ENCODE data around the gene ING5.

ING5 gene

DNA sequence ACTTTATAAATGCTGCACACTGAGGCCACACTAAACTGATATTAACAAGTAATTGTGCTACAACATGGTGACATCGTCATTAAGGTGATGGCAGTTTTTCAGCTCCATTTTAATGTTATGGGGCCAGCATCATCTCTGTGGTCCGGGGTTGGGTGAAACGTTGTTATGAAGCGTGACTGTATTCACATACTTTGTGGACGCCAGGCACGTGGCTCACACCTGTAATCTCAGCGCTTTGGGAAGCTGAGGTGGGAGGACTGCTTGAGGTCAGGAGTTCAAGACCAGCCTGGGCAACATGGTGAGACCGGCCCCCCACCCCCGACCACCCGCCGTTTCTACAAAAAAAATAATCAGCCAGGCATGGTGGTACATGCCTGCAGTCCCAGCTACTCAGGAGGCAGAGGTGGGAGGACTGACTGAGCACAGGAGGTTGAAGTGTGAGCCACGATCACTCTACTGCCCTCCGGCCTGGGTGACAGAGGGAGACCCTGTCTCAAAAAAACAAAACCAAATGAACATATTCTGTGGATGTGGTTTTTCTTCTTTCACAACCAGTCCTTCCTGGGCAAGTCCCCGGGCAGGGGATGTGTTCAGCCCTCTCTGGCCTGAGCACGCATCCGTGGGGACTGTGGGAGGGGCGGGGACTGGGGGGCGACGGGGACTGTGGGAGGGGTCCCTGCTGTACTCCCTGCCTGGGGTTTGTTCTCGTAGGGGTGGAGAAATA, 61.9 kb downstream of the ING5 start:
- peak overlapping the region in 1 of 2 experiments; percentile 17 for H3K4me3 ChIP-seq (ENCODE audit: low read depth in 1 of 2, low read length in 1 of 2)
- H3K27ac ChIP-seq, result peak overlapping the region; percentile 57
- H3K27me3 ChIP-seq, result no peaks in the 10 kb centered on the region
- peaks cover 22 to 23% of the 10 kb centered on the region in 2 experiments for H3K4me1 ChIP-seq (ENCODE audit: control insufficient read depth in 1 of 2, insufficient read depth in 1 of 2, low read depth in 1 of 2, low read length in 1 of 2)
- TF ChIP-seq, protein P1, sequence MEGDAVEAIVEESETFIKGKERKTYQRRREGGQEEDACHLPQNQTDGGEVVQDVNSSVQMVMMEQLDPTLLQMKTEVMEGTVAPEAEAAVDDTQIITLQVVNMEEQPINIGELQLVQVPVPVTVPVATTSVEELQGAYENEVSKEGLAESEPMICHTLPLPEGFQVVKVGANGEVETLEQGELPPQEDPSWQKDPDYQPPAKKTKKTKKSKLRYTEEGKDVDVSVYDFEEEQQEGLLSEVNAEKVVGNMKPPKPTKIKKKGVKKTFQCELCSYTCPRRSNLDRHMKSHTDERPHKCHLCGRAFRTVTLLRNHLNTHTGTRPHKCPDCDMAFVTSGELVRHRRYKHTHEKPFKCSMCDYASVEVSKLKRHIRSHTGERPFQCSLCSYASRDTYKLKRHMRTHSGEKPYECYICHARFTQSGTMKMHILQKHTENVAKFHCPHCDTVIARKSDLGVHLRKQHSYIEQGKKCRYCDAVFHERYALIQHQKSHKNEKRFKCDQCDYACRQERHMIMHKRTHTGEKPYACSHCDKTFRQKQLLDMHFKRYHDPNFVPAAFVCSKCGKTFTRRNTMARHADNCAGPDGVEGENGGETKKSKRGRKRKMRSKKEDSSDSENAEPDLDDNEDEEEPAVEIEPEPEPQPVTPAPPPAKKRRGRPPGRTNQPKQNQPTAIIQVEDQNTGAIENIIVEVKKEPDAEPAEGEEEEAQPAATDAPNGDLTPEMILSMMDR (IDR thresholded peaks at IDR 0.05), result no peak
- peaks cover 12% of the 10 kb centered on the region for H3K36me3 ChIP-seq
- no peaks in the 10 kb centered on the region for H3K9me3 ChIP-seq

DNA sequence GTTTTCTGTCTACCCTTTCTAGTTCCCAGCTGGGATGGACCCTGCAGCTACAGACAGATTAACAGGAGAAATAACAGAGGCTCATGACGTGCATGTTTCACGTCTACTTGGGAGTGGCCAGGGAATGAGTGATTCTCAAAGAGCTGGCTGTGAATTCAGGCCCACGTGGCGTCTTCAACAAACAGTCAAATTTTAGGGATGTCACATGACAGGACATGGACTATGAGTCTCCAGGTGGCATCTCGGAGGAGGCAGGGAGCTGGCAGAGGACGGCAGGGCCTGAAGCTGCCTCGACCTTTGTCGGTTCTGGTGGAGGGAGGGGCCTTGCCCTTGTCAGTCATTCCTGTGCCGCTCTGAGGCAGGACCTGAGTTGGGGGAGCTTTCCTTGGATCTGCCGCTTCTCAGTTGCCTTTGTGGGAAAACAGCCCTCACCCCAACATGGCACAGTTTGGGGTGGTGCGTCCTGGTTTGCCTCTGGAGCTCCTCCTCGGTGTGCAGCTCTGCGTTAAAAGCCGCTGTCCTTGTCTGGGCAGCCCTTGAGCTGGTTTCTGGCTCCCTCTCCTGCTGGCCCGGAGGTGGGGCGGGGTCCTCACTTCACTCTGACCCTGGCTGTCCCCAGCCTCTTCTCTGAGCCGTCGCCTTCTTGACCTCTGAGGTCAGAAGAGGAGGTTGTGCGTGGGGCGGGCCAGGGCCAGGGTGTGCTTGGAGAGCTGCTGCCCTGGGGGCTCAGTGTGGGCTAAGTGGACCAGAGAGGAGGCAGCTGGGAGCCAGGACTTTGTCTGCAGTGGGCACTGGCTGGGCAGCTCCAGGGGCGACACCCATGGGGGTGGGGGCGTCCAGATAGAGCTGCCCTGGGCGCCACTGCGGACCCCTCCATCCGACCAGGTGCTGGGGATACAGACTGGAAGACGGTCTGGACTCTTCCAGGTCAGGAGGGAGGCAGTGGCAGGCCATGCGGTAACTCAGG, 62.7 kb downstream of the ING5 start:
- Histone ChIP-seq H3K27ac (peak overlapping the region; percentile 57), H3K9me3 (no peaks in the 10 kb centered on the region)

DNA sequence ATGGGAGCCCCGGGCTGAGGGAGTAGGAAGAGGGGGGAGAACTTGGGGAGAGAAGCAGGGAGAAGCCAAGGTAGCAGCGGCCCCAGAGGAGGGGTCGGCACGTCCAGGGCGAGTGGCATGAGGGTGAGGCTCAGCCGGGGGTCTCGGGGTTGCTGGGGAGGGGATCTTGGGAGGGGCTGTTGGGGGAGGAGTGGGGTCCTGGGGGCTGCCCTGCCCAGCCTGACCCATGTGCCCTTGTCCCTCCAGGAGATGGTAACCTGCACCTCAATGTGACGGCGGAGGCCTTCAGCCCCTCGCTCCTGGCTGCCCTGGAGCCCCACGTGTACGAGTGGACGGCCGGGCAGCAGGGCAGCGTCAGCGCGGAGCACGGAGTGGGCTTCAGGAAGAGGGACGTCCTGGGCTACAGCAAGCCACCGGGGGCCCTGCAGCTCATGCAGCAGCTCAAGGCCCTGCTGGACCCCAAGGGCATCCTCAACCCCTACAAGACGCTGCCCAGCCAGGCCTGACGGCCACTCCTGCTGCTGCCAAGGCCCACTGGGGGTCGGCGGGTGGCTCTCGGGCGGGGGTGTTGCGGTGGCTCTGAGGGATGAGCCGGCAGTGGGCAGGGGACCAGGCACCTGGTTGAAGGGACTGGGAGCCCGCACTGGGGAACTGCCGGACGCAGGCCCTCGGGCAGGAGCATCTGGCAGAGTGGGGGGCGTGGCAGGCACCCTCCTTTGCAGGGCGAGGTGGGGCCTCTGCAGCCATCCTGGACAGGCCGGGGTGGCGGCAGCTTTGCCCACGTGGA, 65.8 kb downstream of the ING5 start:
- TF ChIP-seq, protein P1 (IDR thresholded peaks at IDR 0.05), result no peak
- peaks cover 7% of the 10 kb centered on the region for H3K36me3 ChIP-seq
- no peak overlapping the region for H3K27ac ChIP-seq
- H3K9me3 ChIP-seq, result no peaks in the 10 kb centered on the region
- peaks cover 15% of the 10 kb centered on the region for H3K27me3 ChIP-seq
- peaks cover 22 to 31% of the 10 kb centered on the region in 2 experiments for H3K4me1 ChIP-seq (ENCODE audit: control insufficient read depth in 1 of 2, insufficient read depth in 1 of 2, low read depth in 1 of 2, low read length in 1 of 2)
- no peak overlapping the region for H3K4me3 ChIP-seq (ENCODE audit: low read depth in 1 of 2, low read length in 1 of 2)

More for the DNA sequence above, 62.7 kb downstream of the ING5 start:
- no peaks in the 10 kb centered on the region for H3K27me3 ChIP-seq
- peaks cover 7% of the 10 kb centered on the region for H3K36me3 ChIP-seq
- H3K4me3 ChIP-seq (ENCODE audit: low read depth in 1 of 2, low read length in 1 of 2), result peak overlapping the region in 1 of 2 experiments; percentile 17
- H3K4me1 ChIP-seq (ENCODE audit: control insufficient read depth in 1 of 2, insufficient read depth in 1 of 2, low read depth in 1 of 2, low read length in 1 of 2), result peaks cover 22 to 23% of the 10 kb centered on the region in 2 experiments
- TF ChIP-seq, protein P1 (IDR thresholded peaks at IDR 0.05), result no peak

- peaks cover 20% of the 10 kb centered on the region for H3K27me3 ChIP-seq
- H3K36me3 ChIP-seq, result peaks cover 7% of the 10 kb centered on the region
- no peak overlapping the region for H3K27ac ChIP-seq
- H3K4me3 ChIP-seq (ENCODE audit: low read depth in 1 of 2, low read length in 1 of 2), result no peak overlapping the region
- TF ChIP-seq, protein P1 (IDR thresholded peaks at IDR 0.05), result no peak
- H3K4me1 ChIP-seq (ENCODE audit: control insufficient read depth in 1 of 2, insufficient read depth in 1 of 2, low read depth in 1 of 2, low read length in 1 of 2), result peaks cover 16 to 25% of the 10 kb centered on the region in 2 experiments
- H3K9me3 ChIP-seq, result no peaks in the 10 kb centered on the region
Observed at GRCh38 chr2:241768251-241768711, 66.4 kb downstream of the ING5 start.

- TF ChIP-seq, protein P1 (IDR thresholded peaks at IDR 0.05), result no peak
- peaks cover 7% of the 10 kb centered on the region for H3K36me3 ChIP-seq
- H3K4me3 ChIP-seq (ENCODE audit: low read depth in 1 of 2, low read length in 1 of 2), result no peak overlapping the region
- no peak overlapping the region for H3K27ac ChIP-seq
- H3K4me1 ChIP-seq (ENCODE audit: control insufficient read depth in 1 of 2, insufficient read depth in 1 of 2, low read depth in 1 of 2, low read length in 1 of 2), result peaks cover 11 to 19% of the 10 kb centered on the region in 2 experiments
- peaks cover 24% of the 10 kb centered on the region for H3K27me3 ChIP-seq
- no peaks in the 10 kb centered on the region for H3K9me3 ChIP-seq
Observed at GRCh38 chr2:241768850-241769249, 67.0 kb downstream of the ING5 start.

All from neutrophil (primary cell).